Stimulated activated CD8-positive, alpha-beta memory T cell treated with anti-CD3 and anti-CD28 coated beads, Interleukin-4, amount 100 ng/mL, for 24 hours (primary cell): ENCODE data around the gene KLF12.

Experiments used
- DNase-seq: peaks from one replicate; pipeline ENCODE4 v3.0.0-alpha.2; 2020; ENCODE audit warnings: low read depth

Gene KLF12

DNA sequence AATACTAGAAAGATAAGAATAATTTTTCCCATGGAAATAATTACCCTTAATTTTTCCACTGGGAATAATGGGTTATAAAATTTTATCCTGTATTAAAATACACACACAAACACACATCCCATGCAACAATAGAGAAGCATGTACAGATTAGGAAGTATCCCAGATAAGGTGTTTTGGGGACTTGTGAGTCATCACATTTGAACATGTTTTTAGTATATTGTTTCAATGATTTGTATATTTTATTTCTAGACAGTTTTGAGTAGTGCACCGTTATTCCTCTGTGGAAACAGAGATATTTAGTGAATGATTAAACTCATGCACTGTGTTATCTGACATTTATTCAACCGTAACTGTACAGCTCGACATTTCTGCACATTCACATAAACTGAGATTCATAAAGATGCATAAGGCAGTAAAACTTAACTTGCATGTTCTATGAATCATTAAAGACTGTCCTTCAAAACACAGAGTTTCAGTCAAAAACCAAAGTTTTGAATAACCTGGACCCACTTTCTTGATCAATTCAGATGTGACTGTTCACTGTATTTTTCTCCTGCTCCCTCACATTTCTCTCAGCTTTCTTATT is 30.1 kb downstream of the KLF12 start:
- no peak for DNase-seq

DNA sequence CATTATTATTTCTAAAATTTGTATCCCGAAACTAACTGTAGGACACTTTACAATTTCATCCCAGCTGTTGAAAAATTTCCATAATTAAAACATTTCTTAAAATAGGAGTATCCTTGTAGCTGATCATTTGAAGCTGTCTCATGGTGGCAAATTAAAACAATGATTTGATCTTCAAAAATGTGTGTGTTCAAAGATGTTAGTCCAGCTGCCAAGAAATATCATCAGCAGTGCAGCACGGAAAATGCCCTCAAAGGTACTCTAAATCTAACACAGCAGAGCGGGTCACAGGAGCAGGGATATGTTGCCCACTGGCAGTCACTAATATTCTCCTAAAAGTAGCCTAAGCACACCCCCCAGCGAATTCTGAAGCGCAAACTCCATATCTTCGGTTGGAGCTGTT is 31.0 kb downstream of the KLF12 start:
- no peak for DNase-seq

GRCh38 chr13:74102691-74103090 is 31.5 kb downstream of the KLF12 start:
- no peak for DNase-seq

- no peak for DNase-seq
Observed at GRCh38 chr13:74101436-74101835, 32.8 kb downstream of the KLF12 start.

DNA sequence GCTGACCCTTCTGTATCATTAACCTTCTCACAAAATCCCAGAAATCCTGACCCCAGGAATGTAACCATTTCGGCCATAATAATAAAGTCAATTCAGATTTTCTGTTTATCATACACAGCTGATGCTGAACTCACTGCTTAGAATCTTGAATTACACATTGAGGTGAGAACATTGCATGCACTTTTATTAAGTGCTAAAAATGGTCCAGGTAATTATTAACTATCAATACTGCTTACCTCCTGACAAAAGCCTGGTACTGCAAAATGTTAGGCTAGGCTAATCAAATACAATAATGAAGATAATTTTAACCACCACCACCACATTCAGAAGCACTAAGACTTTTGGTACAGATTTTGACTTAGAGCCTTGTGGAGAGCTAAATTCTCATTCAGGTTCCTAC is 36.1 kb downstream of the KLF12 start:
- DNase-seq: no peak

GRCh38 chr13:74097116-74097515 is 37.1 kb downstream of the KLF12 start:
- no peak for DNase-seq

DNA sequence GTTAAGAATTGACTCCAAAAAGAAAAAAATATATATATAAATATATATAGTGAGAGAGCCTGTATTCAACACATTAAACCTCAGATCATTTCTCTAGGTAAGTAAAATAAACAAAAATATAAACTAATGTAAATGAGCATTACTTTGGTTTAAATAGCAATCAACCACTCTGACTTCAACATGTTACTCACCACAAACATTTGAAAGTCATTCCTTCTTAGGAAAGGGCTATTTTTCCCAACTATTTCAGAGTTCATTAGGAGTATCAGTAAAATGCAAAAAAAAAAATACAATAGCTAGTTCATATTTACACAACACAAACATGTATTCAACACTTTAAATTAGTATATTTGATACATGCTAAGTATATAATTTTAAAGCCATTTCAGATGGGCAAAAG is 40.5 kb downstream of the KLF12 start:
- no peak for DNase-seq

- no peak for DNase-seq
Observed at GRCh38 chr13:74092711-74093110, 41.5 kb downstream of the KLF12 start.

GRCh38 chr13:74090869-74091605 is 43.2 kb downstream of the KLF12 start:
- no peak for DNase-seq

GRCh38 chr13:74090397-74090796 is 43.8 kb downstream of the KLF12 start:
- DNase-seq: no peak

DNA sequence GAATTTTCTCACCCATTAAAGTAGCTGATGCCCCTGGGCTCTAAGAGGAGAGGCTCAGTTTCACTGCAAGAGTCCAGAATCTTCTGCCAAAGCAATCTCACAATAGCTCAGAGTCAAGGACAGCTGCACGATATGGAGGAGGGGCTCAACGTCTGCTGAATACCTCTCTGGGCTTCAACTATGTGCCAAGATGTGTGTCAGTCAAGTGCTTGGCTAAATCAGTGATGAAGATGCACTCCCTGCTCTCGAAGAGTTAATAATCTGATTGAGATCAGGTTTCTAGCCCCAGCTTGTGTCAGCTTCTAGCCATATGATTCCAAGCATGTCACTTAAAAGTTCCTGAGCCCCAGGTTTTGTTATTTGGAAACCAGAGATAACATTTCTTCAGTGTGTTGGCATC is 46.8 kb downstream of the KLF12 start:
- no peak for DNase-seq
